Neuronal stem cell (in vitro differentiated cells): Measurements from ENCODE around the gene PPP1R15B.
A peak's percentile ranks its signal among the peaks of the same experiment; 100 is the strongest.

Source experiments
- DNase-seq: peaks from one replicate; pipeline ENCODE4 v3.0.0-alpha.2; 2013; ENCODE audit warnings: low spot score
- H2AFZ ChIP-seq: one replicate; pipeline ENCODE4 v1.6.1; 2013; ENCODE audit warnings: mild to moderate bottlenecking, low read length, inconsistent platforms
- H2AK5ac ChIP-seq: 2 replicates; pipeline ENCODE4 v1.6.1; 2013; ENCODE audit warnings: low read depth, mild to moderate bottlenecking, inconsistent platforms, low read length, moderate library complexity, mixed read lengths
- H2BK120ac ChIP-seq: 2 replicates; pipeline ENCODE4 v1.6.1; 2013; ENCODE audit warnings: low read depth, mild to moderate bottlenecking, inconsistent platforms, low read length, moderate library complexity, mixed read lengths
- H2BK12ac ChIP-seq: one replicate; pipeline ENCODE4 v1.6.1; 2013; ENCODE audit warnings: low read length, inconsistent platforms
- H2BK15ac ChIP-seq: 2 replicates; pipeline ENCODE4 v1.6.1; 2013; ENCODE audit warnings: mild to moderate bottlenecking, low read length, inconsistent platforms, mixed read lengths
- H2BK5ac ChIP-seq: one replicate; pipeline ENCODE4 v1.6.1; 2013; ENCODE audit warnings: inconsistent platforms, mild to moderate bottlenecking, low read length, moderate library complexity
- H3K14ac ChIP-seq: one replicate; pipeline ENCODE4 v1.6.1; 2013; ENCODE audit warnings: low read length, inconsistent platforms
- H3K18ac ChIP-seq: 2 replicates; pipeline ENCODE4 v1.6.1; 2013; ENCODE audit warnings: low read length, inconsistent platforms
- H3K23ac ChIP-seq: 2 replicates; pipeline ENCODE4 v1.6.1; 2013; ENCODE audit warnings: low read depth, mild to moderate bottlenecking, mixed read lengths, low read length, inconsistent platforms; ENCODE audit not compliant: poor library complexity
- H3K27ac ChIP-seq: replicated peaks from 3 replicates; pipeline ENCODE4 v1.5.1; 2013; ENCODE audit warnings: low read length, inconsistent platforms
- H3K27me3 ChIP-seq, 3 experiments: 2 replicates each; pipeline ENCODE4 v1.6.1; 2013; ENCODE audit warnings: low read length in 3 of 3, mild to moderate bottlenecking in 2 of 3, inconsistent platforms in 1 of 3, low read depth in 1 of 3, mixed read lengths in 1 of 3, moderate library complexity in 1 of 3; ENCODE audit not compliant: control insufficient read depth in 3 of 3, insufficient read depth in 3 of 3
- H3K36me3 ChIP-seq, 2 donors: replicated peaks in 1 of 2; 2 replicates each; pipeline ENCODE4 v1.6.1; 2013; ENCODE audit warnings: low read length in 2 of 2; ENCODE audit not compliant: control insufficient read depth in 2 of 2, insufficient read depth in 2 of 2
- H3K4ac ChIP-seq: 2 replicates; pipeline ENCODE4 v1.6.1; 2013; ENCODE audit warnings: inconsistent platforms, mild to moderate bottlenecking, low read length, moderate library complexity
- H3K4me1 ChIP-seq, 2 donors: 1 replicate in 1 of 2; 2 replicates in 1 of 2; pipeline ENCODE4 v1.6.1; 2013; ENCODE audit warnings: low read length in 2 of 2, low read depth in 1 of 2; ENCODE audit not compliant: control insufficient read depth in 2 of 2, insufficient read depth in 1 of 2
- H3K4me2 ChIP-seq: one replicate; pipeline ENCODE4 v1.6.1; 2013; ENCODE audit warnings: mild to moderate bottlenecking, low read length, inconsistent platforms; ENCODE audit not compliant: insufficient read depth, poor library complexity, severe bottlenecking
- H3K4me3 ChIP-seq, 2 donors: 2 replicates each; pipeline ENCODE4 v1.5.1; 2013; ENCODE audit warnings: low read length in 2 of 2, mild to moderate bottlenecking in 2 of 2, inconsistent platforms in 1 of 2, moderate library complexity in 1 of 2
- H3K79me1 ChIP-seq: one replicate; pipeline ENCODE4 v1.6.1; 2013; ENCODE audit warnings: low read depth, mild to moderate bottlenecking, inconsistent platforms, low read length, moderate library complexity
- H3K9ac ChIP-seq: one replicate; pipeline ENCODE4 v1.6.1; 2013; ENCODE audit warnings: mild to moderate bottlenecking, low read depth, low read length, inconsistent platforms; ENCODE audit not compliant: poor library complexity
- H3K9me3 ChIP-seq, 2 donors: replicated peaks in 1 of 2; 2 replicates each; pipeline versions ENCODE3 to v1.6.1; 2013; ENCODE audit warnings: low read length in 2 of 2, mild to moderate bottlenecking in 2 of 2, inconsistent platforms in 1 of 2, low read depth in 1 of 2, mixed read lengths in 1 of 2, moderate library complexity in 1 of 2; ENCODE audit not compliant: control insufficient read depth in 2 of 2, insufficient read depth in 1 of 2
- H4K8ac ChIP-seq: one replicate; pipeline ENCODE4 v1.6.1; 2013; ENCODE audit warnings: low read depth, mild to moderate bottlenecking, inconsistent platforms, low read length, moderate library complexity
- H4K91ac ChIP-seq: one replicate; pipeline ENCODE4 v1.6.1; 2013; ENCODE audit warnings: low read length, low read depth, mild to moderate bottlenecking, inconsistent platforms; ENCODE audit not compliant: poor library complexity
- WGBS, 2 donors: extraction: QIAGEN DNeasy Blood & Tissue Kit; methylation state at CpG; one replicate each; pipeline ENCODE4 v1.1.7; 2013; ENCODE audit warnings: missing lambda C conversion rate in 2 of 2, mixed read lengths in 1 of 2; ENCODE audit not compliant: insufficient read length in 2 of 2, insufficient replicate concordance in 1 of 2; ENCODE audit errors: extremely low coverage in 2 of 2; 5-methylcytosine and 5-hydroxymethylcytosine counted together

The PPP1R15B gene

DNA sequence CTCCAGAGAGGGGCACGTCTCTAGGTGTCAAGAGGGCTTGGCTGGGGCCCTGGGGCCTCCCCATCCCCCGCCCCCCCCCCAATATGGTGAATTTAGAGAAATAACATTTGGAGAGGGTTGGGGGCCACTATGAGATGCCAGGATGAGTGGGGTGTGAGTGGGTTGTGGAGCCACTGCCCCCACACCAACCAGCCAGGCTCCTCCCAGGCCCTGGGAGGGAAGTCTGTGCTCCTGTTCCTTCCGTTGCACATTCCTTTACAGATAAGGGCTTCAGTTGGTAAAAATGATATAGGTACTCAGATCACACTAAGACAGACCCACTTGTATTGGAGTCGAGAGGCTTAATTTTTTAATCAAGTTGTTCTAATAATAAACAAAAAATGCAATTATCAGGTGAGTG, 51.3 kb downstream of the PPP1R15B start:
- H3K18ac ChIP-seq: no peak overlapping the region
- no peaks in the 10 kb centered on the region for H3K36me3 ChIP-seq
- H2BK120ac ChIP-seq: no peak overlapping the region
- no peak overlapping the region for H4K8ac ChIP-seq
- WGBS, 2 donors: no CpG with 5 or more reads among the region's 4 CpGs
- no peaks in the 10 kb centered on the region for H3K9me3 ChIP-seq
- no peak overlapping the region for H2BK15ac ChIP-seq
- H3K14ac ChIP-seq: no peak overlapping the region
- H3K4me1 ChIP-seq: peaks cover 23 to 29% of the 10 kb centered on the region in 2 donors
- no peak overlapping the region for H3K27ac ChIP-seq
- no peak for DNase-seq
- no peak overlapping the region for H2BK12ac ChIP-seq
- H3K27me3 ChIP-seq: peaks cover 0 to 18% (median 11%) of the 10 kb centered on the region in 3 experiments
- no peak overlapping the region for H3K9ac ChIP-seq
- no peak overlapping the region for H3K4me2 ChIP-seq
- H2AK5ac ChIP-seq: no peak overlapping the region
- no peak overlapping the region for H3K23ac ChIP-seq
- H3K4me3 ChIP-seq: no peak overlapping the region
- no peaks in the 10 kb centered on the region for H3K79me1 ChIP-seq
- H4K91ac ChIP-seq: no peak overlapping the region
- no peak overlapping the region for H2BK5ac ChIP-seq
- H2AFZ ChIP-seq: peak overlapping the region; percentile 79
- no peak overlapping the region for H3K4ac ChIP-seq

DNA sequence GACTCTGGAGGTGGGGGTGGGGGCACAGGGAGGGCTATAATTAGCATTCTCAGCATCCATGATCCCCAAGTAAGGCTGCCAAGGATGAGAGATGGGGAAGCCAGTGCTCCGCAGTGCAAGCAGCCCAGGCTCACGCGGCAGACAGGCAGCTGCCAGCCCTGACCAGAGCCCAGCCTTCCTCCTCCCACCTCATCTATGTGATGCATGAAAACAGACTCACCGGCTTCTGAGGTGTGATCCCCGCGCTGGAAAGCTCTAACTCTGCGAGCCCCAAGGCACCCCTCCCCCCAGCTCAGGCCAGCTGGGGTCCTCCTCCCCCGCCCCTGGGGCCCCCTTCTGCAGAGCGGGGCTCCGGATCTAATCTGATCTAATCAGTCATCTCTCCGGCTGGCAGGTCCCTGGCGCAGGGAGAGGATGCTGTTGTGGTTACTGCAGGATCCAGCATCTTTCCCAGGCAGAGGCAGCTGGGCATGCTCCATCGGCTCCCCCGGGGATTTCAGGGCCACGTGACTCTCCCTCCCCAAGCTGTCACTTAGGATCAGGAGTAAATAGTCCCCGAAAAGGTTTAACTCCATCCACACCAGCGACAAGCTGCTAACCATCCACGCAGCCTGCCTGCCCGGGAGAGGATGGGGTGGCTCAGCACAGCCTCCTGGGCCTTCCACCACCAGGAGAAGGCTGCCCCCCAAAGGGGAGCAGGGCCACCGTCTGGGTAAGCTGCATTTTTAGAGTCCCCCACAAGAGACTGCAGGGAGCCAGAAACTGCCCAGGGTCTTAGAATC, 52.0 kb downstream of the PPP1R15B start, which contains the start of gene PLEKHA6:
Gene PLEKHA6, minus strand, starts transcription at position 456 of the 782 bp plus-strand sequence. CDS start 86,202 bp downstream, outside the sequence.
- Histone ChIP-seq H3K27ac (no peak within 1 kb of the TSS), H4K91ac (no peak within 1 kb of the TSS), H3K9me3 (no peaks in the 10 kb centered on the region), H2AK5ac (no peak within 1 kb of the TSS), H4K8ac (no peak within 1 kb of the TSS), H3K4me2 (peak within 1 kb of the TSS; percentile 58), H3K14ac (no peak within 1 kb of the TSS), H2BK5ac (peak within 1 kb of the TSS; percentile 14), H3K18ac (peak within 1 kb of the TSS; percentile 32), H3K9ac (no peak within 1 kb of the TSS), H3K36me3 (no peaks in the 10 kb centered on the region), H3K27me3 (peaks cover 0 to 18% (median 6%) of the 10 kb centered on the region in 3 experiments), H3K79me1 (no peaks in the 10 kb centered on the region), H3K4me3 (peak within 1 kb of the TSS in 1 of 2 donors; percentile 20), H2BK120ac (no peak within 1 kb of the TSS), H3K4ac (no peak within 1 kb of the TSS), H3K4me1 (peaks cover 23 to 29% of the 10 kb centered on the region in 2 donors), H2BK15ac (peak within 1 kb of the TSS; percentile 61), H2BK12ac (no peak within 1 kb of the TSS), H3K23ac (no peak within 1 kb of the TSS), H2AFZ (peak within 1 kb of the TSS; percentile 79)
- DNase-seq: no peak
- no CpG with 5 or more reads among the region's 20 CpGs for WGBS, 2 donors

DNA sequence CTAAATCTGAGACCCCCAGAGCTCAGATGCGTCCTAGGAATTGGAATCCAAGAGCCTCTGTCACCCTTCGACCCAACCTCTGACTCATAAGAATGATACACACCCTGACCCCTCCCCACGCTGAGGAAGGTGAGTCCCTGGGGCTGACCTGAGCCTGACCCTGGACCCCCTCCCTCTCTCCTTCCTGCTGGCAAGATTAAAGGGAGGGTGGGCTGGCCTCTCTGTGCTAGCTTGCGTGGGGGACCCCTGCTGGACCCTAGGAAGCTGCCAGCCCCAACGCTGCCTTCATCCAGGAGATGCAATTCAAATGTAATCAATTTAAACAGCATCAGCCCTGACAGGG, 52.5 kb downstream of the PPP1R15B start:
- H2BK5ac ChIP-seq: no peak overlapping the region
- no peak overlapping the region for H2BK120ac ChIP-seq
- H3K27me3 ChIP-seq: peaks cover 0 to 16% (median 3%) of the 10 kb centered on the region in 3 experiments
- no peak overlapping the region for H3K4ac ChIP-seq
- no peak overlapping the region for H4K91ac ChIP-seq
- H3K9ac ChIP-seq: no peak overlapping the region
- H3K23ac ChIP-seq: no peak overlapping the region
- H2BK15ac ChIP-seq: no peak overlapping the region
- no peak overlapping the region for H2AK5ac ChIP-seq
- no peak overlapping the region for H2BK12ac ChIP-seq
- no peaks in the 10 kb centered on the region for H3K9me3 ChIP-seq
- H3K4me1 ChIP-seq: peaks cover 23 to 29% of the 10 kb centered on the region in 2 donors
- peak overlapping the region; percentile 79 for H2AFZ ChIP-seq
- no peak overlapping the region for H3K27ac ChIP-seq
- no peak overlapping the region for H4K8ac ChIP-seq
- H3K36me3 ChIP-seq: no peaks in the 10 kb centered on the region
- no peak overlapping the region for H3K14ac ChIP-seq
- H3K79me1 ChIP-seq: no peaks in the 10 kb centered on the region
- DNase-seq: no peak
- H3K18ac ChIP-seq: no peak overlapping the region
- peak overlapping the region in 1 of 2 donors; percentile 20 for H3K4me3 ChIP-seq
- peak overlapping the region; percentile 58 for H3K4me2 ChIP-seq
- no CpG with 5 or more reads among the region's 5 CpGs for WGBS, 2 donors

- no CpG with 5 or more reads among the region's 5 CpGs for WGBS, 2 donors
- Histone ChIP-seq H4K8ac (no peak overlapping the region), H3K14ac (no peak overlapping the region), H4K91ac (no peak overlapping the region), H2BK12ac (peak overlapping the region; percentile 42), H2AK5ac (peak overlapping the region; percentile 58), H2BK5ac (no peak overlapping the region), H3K4me3 (peak overlapping the region in 1 of 2 donors; percentile 20), H3K9ac (peak overlapping the region; percentile 10), H3K79me1 (no peaks in the 10 kb centered on the region), H3K23ac (no peak overlapping the region), H3K4ac (no peak overlapping the region), H2BK15ac (peak overlapping the region; percentile 61), H3K9me3 (no peaks in the 10 kb centered on the region), H3K4me2 (no peak overlapping the region), H3K27ac (no peak overlapping the region), H3K36me3 (no peaks in the 10 kb centered on the region), H3K18ac (peak overlapping the region; percentile 38), H3K4me1 (peaks cover 23 to 29% of the 10 kb centered on the region in 2 donors), H2BK120ac (no peak overlapping the region), H2AFZ (peak overlapping the region; percentile 79), H3K27me3 (peaks cover 0 to 15% (median 3%) of the 10 kb centered on the region in 3 experiments)
- DNase-seq: no peak
Measured at GRCh38 chr1:204358605-204359004, 53.0 kb downstream of the PPP1R15B start.
